Activated CD4-positive, alpha-beta memory T cell treated with anti-CD3 and anti-CD28 coated beads, Interleukin-2, amount 10 ng/mL, durations not matched to agents 7 days and 5 days (primary cell): Measurements from ENCODE around the gene ICA1. TPM values are rescaled to one million over a fixed set of nuclear protein-coding genes. Genes with fewer than 3 reads are reported as not detected.

ENCODE experiments used
- CTCF ChIA-PET: fragments of 350-600 bp; sonication (Branson Sonifier 250); formaldehyde crosslinking; loops from one replicate; lab custom pipeline; 2021; ENCODE audit warnings: antibody characterized with exemption, inconsistent platforms; lab: Charles Lee
- POLR2A ChIA-PET: fragments of 350-600 bp; sonication (Branson Sonifier 250); formaldehyde crosslinking; loops from one replicate; lab custom pipeline; 2021; ENCODE audit warnings: antibody characterized with exemption; lab: Charles Lee
- DNase-seq: peaks from one replicate; pipeline ENCODE4 v3.0.0-alpha.2; 2020
- H3K27ac Mint-ChIP-seq: one replicate; pipeline ENCODE4 v1.8.0; 2021; ENCODE audit warnings: mild to moderate bottlenecking, mixed read lengths
- H3K27me3 Mint-ChIP-seq: one replicate; pipeline ENCODE4 v1.8.0; 2021; ENCODE audit warnings: mixed read lengths
- H3K36me3 Mint-ChIP-seq: one replicate; pipeline ENCODE4 v1.8.0; 2021; ENCODE audit warnings: low read depth, mixed read lengths
- H3K4me1 Mint-ChIP-seq: one replicate; pipeline ENCODE4 v1.8.0; 2021; ENCODE audit warnings: mixed read lengths
- H3K4me3 Mint-ChIP-seq: one replicate; pipeline ENCODE4 v1.8.0; 2021; ENCODE audit warnings: mild to moderate bottlenecking, mixed read lengths
- H3K9me3 Mint-ChIP-seq: one replicate; pipeline ENCODE4 v1.8.0; 2021; ENCODE audit warnings: mixed read lengths
- total RNA-seq, 2 experiments: library from RNA; stranded (reverse); gene quantifications; one replicate each; pipeline ENCODE4 v1.2.3, GENCODE V29; 2021

The ICA1 gene
- total RNA-seq, 2 experiments from 2014 or later = 2.2 TPM

- CTCF ChIA-PET = no interaction called here
- DNase-seq = no peak
- Mint-ChIP-seq H3K27me3 (peaks cover 2% of the 10 kb centered on the region), H3K36me3 (no peaks in the 10 kb centered on the region), H3K27ac (no peak overlapping the region), H3K4me3 (no peak overlapping the region), H3K4me1 (peaks cover 2% of the 10 kb centered on the region), H3K9me3 (no peaks in the 10 kb centered on the region)
- POLR2A ChIA-PET = no interaction called here
These were observed 102.4 kb downstream of the ICA1 start for GRCh38 chr7:8159595-8159994.

DNA sequence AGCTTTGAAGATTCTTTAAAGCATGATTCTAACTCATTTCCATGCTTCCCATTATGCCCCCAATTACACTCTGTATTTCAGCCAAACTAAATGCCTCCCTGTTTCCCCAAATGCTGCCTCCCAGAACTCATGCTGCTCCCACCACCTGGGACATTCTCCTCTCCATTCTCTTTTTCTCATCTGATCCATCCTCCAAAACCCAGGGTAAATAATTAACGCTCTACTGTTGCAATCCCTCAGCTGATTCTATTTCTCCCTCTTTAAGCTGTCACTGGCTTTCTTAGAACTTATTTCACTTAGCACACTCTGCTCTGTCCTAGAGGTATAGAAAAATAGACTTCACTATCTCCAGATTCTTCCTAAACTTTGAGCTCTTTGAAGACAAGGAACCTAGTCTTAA lies 104.7 kb downstream of the ICA1 start:
- no peak overlapping the region for H3K27ac Mint-ChIP-seq
- peaks cover 9% of the 10 kb centered on the region for H3K9me3 Mint-ChIP-seq
- POLR2A ChIA-PET = no interaction called here
- peaks cover 5% of the 10 kb centered on the region for H3K4me1 Mint-ChIP-seq
- H3K36me3 Mint-ChIP-seq = peaks cover 6% of the 10 kb centered on the region
- no peak for DNase-seq
- CTCF ChIA-PET = interaction anchor here (0.6 kb wide), 1 partner anchor 804 kb away, joined by 3 read pairs; no protein-coding TSS in a partner anchor
- H3K27me3 Mint-ChIP-seq = peaks cover 2% of the 10 kb centered on the region
- H3K4me3 Mint-ChIP-seq = no peak overlapping the region

DNA sequence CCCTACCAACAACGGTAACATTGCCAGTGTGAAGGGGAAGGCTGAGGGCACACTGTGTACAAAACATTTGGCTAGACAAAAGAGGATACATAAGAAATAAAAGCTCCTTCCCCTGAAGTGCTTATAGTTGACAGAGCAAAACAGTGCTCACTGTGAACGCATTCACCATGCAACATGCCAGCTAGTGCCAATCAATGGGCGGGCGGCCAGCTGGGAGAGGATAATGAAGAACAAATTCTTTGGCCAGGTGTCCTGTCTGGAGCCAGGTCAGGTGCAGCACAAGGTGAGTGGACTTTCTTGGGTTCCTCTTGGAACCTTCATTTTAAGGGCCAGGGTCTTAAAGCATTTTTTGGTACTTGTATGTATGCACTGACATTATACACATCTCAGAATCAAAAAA lies 106.1 kb downstream of the ICA1 start:
- peaks cover 2% of the 10 kb centered on the region for H3K27me3 Mint-ChIP-seq
- ChIA-PET POLR2A (no interaction called here), CTCF (no interaction called here)
- H3K4me1 Mint-ChIP-seq = peaks cover 3% of the 10 kb centered on the region
- DNase-seq = no peak
- no peak overlapping the region for H3K4me3 Mint-ChIP-seq
- H3K27ac Mint-ChIP-seq = no peak overlapping the region
- peaks cover 11% of the 10 kb centered on the region for H3K9me3 Mint-ChIP-seq
- H3K36me3 Mint-ChIP-seq = peaks cover 6% of the 10 kb centered on the region

- H3K27me3 Mint-ChIP-seq = peaks cover 2% of the 10 kb centered on the region
These were observed 107.7 kb downstream of the ICA1 start for GRCh38 chr7:8154272-8154671.

GRCh38 chr7:8152489-8153192 lies 109.3 kb downstream of the ICA1 start:
- peak overlapping the region; percentile 27 for H3K27ac Mint-ChIP-seq
- CTCF ChIA-PET = no interaction called here

More at GRCh38 chr7:8154272-8154671, 107.7 kb downstream of the ICA1 start:
- Mint-ChIP-seq H3K9me3 (peaks cover 11% of the 10 kb centered on the region), H3K4me1 (peaks cover 11% of the 10 kb centered on the region), H3K27ac (no peak overlapping the region), H3K4me3 (no peak overlapping the region), H3K36me3 (peaks cover 6% of the 10 kb centered on the region)
- ChIA-PET CTCF (no interaction called here), POLR2A (interaction anchor here (1.7 kb wide), 1 partner anchor 22 kb away, joined by 4 read pairs; no protein-coding TSS in a partner anchor)
- DNase-seq = no peak

DNA sequence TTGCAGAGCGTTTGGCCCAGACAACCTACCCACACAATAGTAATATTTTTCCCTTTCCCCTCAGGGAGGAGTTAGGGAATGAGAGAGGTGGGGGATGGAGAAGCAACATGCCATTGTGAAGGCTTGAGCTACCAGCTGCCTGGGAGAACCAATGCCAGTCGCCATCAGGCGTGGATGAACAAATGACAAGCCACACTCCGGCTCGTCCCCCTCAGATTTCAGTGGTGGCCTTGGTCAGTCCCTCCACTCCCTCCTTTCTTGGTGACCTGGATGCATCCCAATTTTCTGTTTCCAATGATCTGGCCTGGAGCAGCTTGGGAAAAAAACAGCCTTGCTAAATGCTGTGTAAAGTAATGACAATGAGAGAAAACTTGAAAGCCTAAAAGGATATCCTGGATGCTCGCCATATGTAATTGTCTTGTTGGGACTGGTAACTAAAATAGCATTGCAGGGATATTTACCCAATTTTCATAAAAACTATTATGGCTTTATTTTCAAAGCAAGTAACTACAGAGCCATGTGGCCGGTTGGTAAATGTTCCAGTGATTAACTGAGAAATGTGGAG lies 110.7 kb downstream of the ICA1 start:
- peaks cover 2% of the 10 kb centered on the region for H3K27me3 Mint-ChIP-seq
- no peak overlapping the region for H3K4me3 Mint-ChIP-seq
- DNase-seq = no peak
- H3K27ac Mint-ChIP-seq = no peak overlapping the region
- ChIA-PET POLR2A (no interaction called here), CTCF (no interaction called here)
- peaks cover 11% of the 10 kb centered on the region for H3K9me3 Mint-ChIP-seq
- H3K36me3 Mint-ChIP-seq = peaks cover 6% of the 10 kb centered on the region
- peaks cover 20% of the 10 kb centered on the region for H3K4me1 Mint-ChIP-seq

More at GRCh38 chr7:8152489-8153192, 109.3 kb downstream of the ICA1 start:
- peaks cover 2% of the 10 kb centered on the region for H3K27me3 Mint-ChIP-seq
- H3K4me1 Mint-ChIP-seq = peaks cover 20% of the 10 kb centered on the region
- peaks cover 6% of the 10 kb centered on the region for H3K36me3 Mint-ChIP-seq
- H3K4me3 Mint-ChIP-seq = no peak overlapping the region
- peaks cover 11% of the 10 kb centered on the region for H3K9me3 Mint-ChIP-seq
- POLR2A ChIA-PET = no interaction called here
- DNase-seq = no peak

GRCh38 chr7:8149222-8149621 lies 112.7 kb downstream of the ICA1 start:
- peaks cover 4% of the 10 kb centered on the region for H3K27me3 Mint-ChIP-seq
- POLR2A ChIA-PET = interaction anchor here (1.0 to 1.3 kb wide), 3 partner anchors 23 to 53 kb away, joined by 3 to 10 read pairs (median 6); no protein-coding TSS in a partner anchor
- H3K36me3 Mint-ChIP-seq = peaks cover 6% of the 10 kb centered on the region
- H3K9me3 Mint-ChIP-seq = peaks cover 11% of the 10 kb centered on the region
- no peak for DNase-seq
- H3K4me1 Mint-ChIP-seq = peaks cover 19% of the 10 kb centered on the region
- CTCF ChIA-PET = no interaction called here
- no peak overlapping the region for H3K4me3 Mint-ChIP-seq
- peak overlapping the region; percentile 16 for H3K27ac Mint-ChIP-seq

- H3K4me1 Mint-ChIP-seq = peaks cover 25% of the 10 kb centered on the region
- POLR2A ChIA-PET = interaction anchor here (1.0 to 1.5 kb wide), 5 partner anchors 12 to 507 kb away, joined by 3 to 5 read pairs (median 3); partner anchors contain the start of gene UMAD1
- peaks cover 2% of the 10 kb centered on the region for H3K36me3 Mint-ChIP-seq
- CTCF ChIA-PET = interaction anchor here (0.6 kb wide), 1 partner anchor 1843 kb away, joined by 3 read pairs; no protein-coding TSS in a partner anchor
- H3K27me3 Mint-ChIP-seq = peaks cover 4% of the 10 kb centered on the region
- no peak for DNase-seq
- H3K27ac Mint-ChIP-seq = no peak overlapping the region
- no peak overlapping the region for H3K4me3 Mint-ChIP-seq
- peaks cover 4% of the 10 kb centered on the region for H3K9me3 Mint-ChIP-seq
These were observed 114.1 kb downstream of the ICA1 start for GRCh38 chr7:8147760-8148463.

DNA sequence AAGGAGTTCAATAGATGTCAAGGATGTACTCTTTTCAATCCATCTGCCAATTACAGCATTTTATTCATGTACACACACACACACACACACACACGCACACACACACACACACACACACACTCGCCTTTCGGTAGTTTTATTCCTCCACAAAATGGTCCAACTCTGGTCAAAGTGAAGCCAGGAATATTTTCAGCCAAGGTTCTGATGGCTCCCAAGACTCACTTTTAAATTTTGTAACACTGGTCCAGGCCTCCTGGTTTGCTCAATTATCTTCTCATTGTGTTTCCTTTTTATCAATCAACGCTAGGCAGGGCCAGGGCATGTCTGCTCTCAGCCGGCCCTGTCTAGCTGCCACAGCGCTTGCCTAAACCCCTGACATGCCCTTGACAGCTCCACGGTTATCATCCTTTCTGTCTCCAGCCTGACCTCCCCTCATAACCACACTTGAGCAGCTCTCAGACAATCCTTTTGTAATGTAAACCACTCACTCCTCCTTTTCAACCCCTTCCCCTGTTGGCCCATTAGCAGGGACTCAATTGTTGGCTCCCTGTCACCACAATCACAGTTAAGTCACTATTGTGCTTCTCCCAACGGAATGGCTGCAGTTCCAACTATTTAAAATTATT lies 115.1 kb downstream of the ICA1 start:
- Mint-ChIP-seq H3K27me3 (peaks cover 4% of the 10 kb centered on the region), H3K36me3 (no peaks in the 10 kb centered on the region), H3K9me3 (peaks cover 2% of the 10 kb centered on the region), H3K4me1 (peaks cover 24% of the 10 kb centered on the region), H3K4me3 (no peak overlapping the region), H3K27ac (no peak overlapping the region)
- POLR2A ChIA-PET = interaction anchor here (1.0 to 1.5 kb wide), 4 partner anchors 11 to 506 kb away, joined by 3 read pairs; partner anchors contain the start of gene UMAD1
- CTCF ChIA-PET = interaction anchor here (0.6 kb wide), 1 partner anchor 419 kb away, joined by 3 read pairs; no protein-coding TSS in a partner anchor
- no peak for DNase-seq

DNA sequence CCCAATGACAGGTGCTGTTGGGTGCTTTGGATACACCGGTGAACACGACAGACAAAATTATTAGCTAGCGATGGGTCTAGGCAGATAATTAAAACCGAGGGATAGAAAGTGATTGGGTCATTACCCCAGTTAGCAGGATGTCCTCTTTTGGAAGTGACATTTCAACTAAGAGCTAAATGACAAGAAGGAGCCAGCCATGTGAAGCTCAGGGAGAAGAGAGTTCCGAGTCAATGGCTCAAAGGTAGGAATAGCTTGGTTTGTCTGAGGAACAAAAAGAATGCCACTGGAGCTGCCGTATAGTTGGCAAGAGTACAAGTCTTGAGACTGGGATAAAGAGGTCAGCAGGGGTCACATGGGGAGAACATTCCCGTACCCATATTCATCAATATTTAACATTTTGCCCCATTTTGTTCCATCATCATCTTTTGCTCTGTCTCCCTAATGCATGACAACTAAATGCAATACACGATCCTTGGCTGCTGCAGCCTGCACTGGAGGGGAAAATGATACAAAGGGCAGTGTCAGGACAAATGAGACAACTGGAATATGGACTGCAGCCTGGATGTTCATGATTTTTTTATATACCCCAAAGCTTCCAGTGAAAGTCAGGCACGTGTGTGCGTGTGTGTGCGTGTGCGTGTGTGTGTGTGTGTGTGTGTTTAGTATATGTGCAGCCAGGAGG lies 115.7 kb downstream of the ICA1 start:
- no peak for DNase-seq
- POLR2A ChIA-PET = interaction anchor here (1.3 kb wide), 1 partner anchor 176 kb away, joined by 3 read pairs; no protein-coding TSS in a partner anchor
- CTCF ChIA-PET = no interaction called here

DNA sequence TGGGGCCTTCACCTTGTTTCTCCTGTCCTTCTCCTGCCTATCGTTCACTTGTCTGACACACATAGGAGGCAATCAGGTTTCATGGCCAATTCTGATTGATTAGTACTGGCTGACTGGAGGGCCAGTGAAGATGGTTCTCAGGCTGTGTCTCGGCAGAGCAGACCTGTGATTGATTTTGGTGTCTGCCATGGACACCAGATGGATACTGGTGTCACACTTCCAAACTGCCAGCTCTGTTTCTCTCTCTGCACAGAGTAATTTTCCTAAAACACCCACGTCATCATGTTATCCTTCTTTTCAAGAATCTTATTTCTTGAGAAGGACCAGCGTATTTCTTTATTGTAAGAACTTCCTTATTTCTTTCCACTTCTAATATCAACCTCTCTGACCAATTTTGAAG lies 117.1 kb downstream of the ICA1 start:
- H3K27me3 Mint-ChIP-seq = peaks cover 4% of the 10 kb centered on the region
- no peak overlapping the region for H3K4me3 Mint-ChIP-seq
- no peaks in the 10 kb centered on the region for H3K36me3 Mint-ChIP-seq
- no peak for DNase-seq
- peaks cover 22% of the 10 kb centered on the region for H3K4me1 Mint-ChIP-seq
- H3K9me3 Mint-ChIP-seq = no peaks in the 10 kb centered on the region
- ChIA-PET POLR2A (no interaction called here), CTCF (no interaction called here)
- H3K27ac Mint-ChIP-seq = no peak overlapping the region

More for the DNA sequence above, 115.7 kb downstream of the ICA1 start:
- Mint-ChIP-seq H3K27me3 (peaks cover 4% of the 10 kb centered on the region), H3K4me3 (no peak overlapping the region), H3K36me3 (no peaks in the 10 kb centered on the region), H3K9me3 (no peaks in the 10 kb centered on the region), H3K27ac (no peak overlapping the region), H3K4me1 (peaks cover 24% of the 10 kb centered on the region)
